ENCODE measurements around the gene SULT4A1. TPM values are rescaled to one million over a fixed set of nuclear protein-coding genes. Genes with fewer than 3 reads are reported as not detected.

Gene SULT4A1
- total RNA-seq, 2 donors from 2014 or later = not detected

DNA sequence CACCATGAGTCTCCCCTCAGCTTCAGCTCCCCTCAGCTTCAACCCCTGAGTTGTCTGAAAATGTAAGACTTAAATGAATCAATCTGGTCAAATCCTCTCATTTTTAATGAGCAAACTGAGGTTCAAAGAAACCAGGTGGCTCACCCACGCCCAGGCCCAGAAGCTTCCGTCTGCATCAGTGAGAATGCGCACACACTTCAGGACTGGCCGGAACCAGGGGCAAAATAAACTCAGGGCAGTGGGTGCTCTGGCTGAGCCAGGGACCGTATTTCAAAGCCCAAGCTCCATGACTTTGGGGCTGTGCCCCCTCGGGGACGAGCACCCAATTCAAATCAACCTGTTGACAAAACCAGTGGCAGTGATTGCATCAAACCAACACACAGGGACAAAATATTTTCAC is 3.1 kb downstream of the SULT4A1 start:
- DNase-seq (ENCODE audit: low spot score) = no peak
- no peaks in the 10 kb centered on the region for H3K27me3 ChIP-seq (replicated peaks; ENCODE audit: insufficient read depth)
- no peak for ATAC-seq (ENCODE audit: insufficient number of reproducible peaks, low FRiP score, low read depth)
- H3K27ac ChIP-seq = no peak overlapping the region
- TF ChIP-seq CTCF (IDR thresholded peaks at IDR 0.05) = no peak
- no peaks in the 10 kb centered on the region for H3K9me3 ChIP-seq
- no peaks in the 10 kb centered on the region for H3K4me1 ChIP-seq (ENCODE audit: control insufficient read depth in 1 of 2, low read depth in 2 of 2)
- H3K36me3 ChIP-seq = no peaks in the 10 kb centered on the region
- no peak overlapping the region for H3K4me3 ChIP-seq

DNA sequence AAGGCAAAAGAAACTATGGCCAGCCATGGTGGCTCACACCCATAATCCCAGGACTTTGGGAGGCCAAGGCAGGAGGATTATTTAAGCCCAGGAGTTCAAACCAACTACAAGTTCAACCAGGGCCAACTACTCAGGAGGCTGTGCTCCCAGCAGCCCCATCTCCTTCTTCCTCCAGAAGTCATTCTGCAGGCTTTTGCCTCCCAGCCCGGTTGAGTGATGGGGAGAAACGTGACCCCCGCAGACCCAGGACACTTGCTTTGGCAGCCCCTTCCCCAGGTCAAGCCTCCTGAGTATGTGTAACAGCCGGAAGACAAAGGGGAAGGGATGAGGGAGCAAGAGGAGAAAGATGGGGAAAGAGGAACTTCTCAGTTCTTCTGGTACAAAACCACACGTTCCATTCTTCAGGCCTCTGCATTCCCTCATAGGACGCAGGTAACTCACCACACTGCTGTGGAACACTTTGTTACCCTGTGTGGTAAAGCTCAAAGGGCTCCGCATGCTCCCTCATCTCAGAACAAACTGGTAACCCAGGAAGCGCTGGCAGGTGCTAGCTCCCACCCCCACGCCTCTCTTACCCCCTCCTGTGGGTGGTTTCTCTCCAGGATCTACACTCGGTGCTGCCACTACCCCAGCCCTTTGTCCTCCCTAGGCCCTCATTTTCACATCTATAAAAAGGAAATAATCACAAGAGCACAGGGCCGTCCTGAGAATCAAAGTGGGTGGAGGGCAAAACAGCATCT is 4.0 kb downstream of the SULT4A1 start:
- H3K4me3 ChIP-seq = no peak overlapping the region
- no peak overlapping the region for H3K27ac ChIP-seq
- H3K27me3 ChIP-seq (replicated peaks; ENCODE audit: insufficient read depth) = no peaks in the 10 kb centered on the region
- no peaks in the 10 kb centered on the region for H3K36me3 ChIP-seq
- no peaks in the 10 kb centered on the region for H3K4me1 ChIP-seq (ENCODE audit: control insufficient read depth in 1 of 2, low read depth in 2 of 2)
- DNase-seq (ENCODE audit: low spot score) (no peak), ATAC-seq (ENCODE audit: insufficient number of reproducible peaks, low FRiP score, low read depth) (no peak)
- no peak for TF ChIP-seq CTCF (IDR thresholded peaks at IDR 0.05)
- no peaks in the 10 kb centered on the region for H3K9me3 ChIP-seq

GRCh38 chr22:43857367-43857766 is 4.9 kb downstream of the SULT4A1 start:
- no peaks in the 10 kb centered on the region for H3K4me1 ChIP-seq (ENCODE audit: control insufficient read depth in 1 of 2, low read depth in 2 of 2)
- no peak for TF ChIP-seq CTCF (IDR thresholded peaks at IDR 0.05)
- no peak overlapping the region for H3K4me3 ChIP-seq
- no peak overlapping the region for H3K27ac ChIP-seq
- no peak for ATAC-seq (ENCODE audit: insufficient number of reproducible peaks, low FRiP score, low read depth)
- H3K27me3 ChIP-seq (replicated peaks; ENCODE audit: insufficient read depth) = no peaks in the 10 kb centered on the region
- no peak for DNase-seq (ENCODE audit: low spot score)
- no peaks in the 10 kb centered on the region for H3K36me3 ChIP-seq
- H3K9me3 ChIP-seq = no peaks in the 10 kb centered on the region

- ATAC-seq (ENCODE audit: insufficient number of reproducible peaks, low FRiP score, low read depth) = no peak
- H3K9me3 ChIP-seq = no peaks in the 10 kb centered on the region
- H3K27ac ChIP-seq = no peak overlapping the region
- H3K36me3 ChIP-seq = no peaks in the 10 kb centered on the region
- H3K27me3 ChIP-seq (replicated peaks; ENCODE audit: insufficient read depth) = no peaks in the 10 kb centered on the region
- TF ChIP-seq CTCF (IDR thresholded peaks at IDR 0.05) = no peak
- H3K4me1 ChIP-seq (ENCODE audit: control insufficient read depth in 1 of 2, low read depth in 2 of 2) = no peaks in the 10 kb centered on the region
- DNase-seq (ENCODE audit: low spot score) = no peak
- H3K4me3 ChIP-seq = no peak overlapping the region
These were observed 6.9 kb downstream of the SULT4A1 start for GRCh38 chr22:43855431-43855830.

- H3K36me3 ChIP-seq = no peaks in the 10 kb centered on the region
- no peak for TF ChIP-seq CTCF (IDR thresholded peaks at IDR 0.05)
- no peak overlapping the region for H3K27ac ChIP-seq
- no peaks in the 10 kb centered on the region for H3K4me1 ChIP-seq (ENCODE audit: control insufficient read depth in 1 of 2, low read depth in 2 of 2)
- ATAC-seq (ENCODE audit: insufficient number of reproducible peaks, low FRiP score, low read depth) (no peak), DNase-seq (ENCODE audit: low spot score) (no peak)
- H3K4me3 ChIP-seq = no peak overlapping the region
- H3K27me3 ChIP-seq (replicated peaks; ENCODE audit: insufficient read depth) = no peaks in the 10 kb centered on the region
- no peaks in the 10 kb centered on the region for H3K9me3 ChIP-seq
These were observed 7.5 kb downstream of the SULT4A1 start for GRCh38 chr22:43854786-43855271.
